K562 (cell line): ENCODE results near the gene ABCB6. TPM values are rescaled to one million over a fixed set of nuclear protein-coding genes. Genes with fewer than 3 reads are reported as not detected.

Source experiments
- ARNT ChIP-seq, 2 experiments: fragments of 450-650 bp; IDR thresholded peaks; 2 replicates each; pipeline ENCODE4 v1.6.1; 2016; ENCODE audit warnings: mild to moderate bottlenecking in 1 of 2
- CAMTA2 ChIP-seq: fragments of 250-450 bp; sonication (Bioruptor Pico); conservative IDR thresholded peaks from 2 replicates; pipeline ENCODE4 v1.5.1; 2022
- CEBPB ChIP-seq: fragments of 450-650 bp; IDR thresholded peaks from 2 replicates; pipeline ENCODE4 v1.6.1; 2016; ENCODE audit warnings: missing genetic modification characterization, missing compliant biosample characterization
- ELF2 ChIP-seq: fragments of 250-450 bp; sonication (Bioruptor Pico); IDR thresholded peaks from 2 replicates; pipeline ENCODE4 v1.5.0; 2021; ENCODE audit warnings: mild to moderate bottlenecking
- ETS2 ChIP-seq: IDR thresholded peaks from 2 replicates; pipeline ENCODE4 v1.6.1; 2016; ENCODE audit warnings: borderline replicate concordance, missing genetic modification characterization, mild to moderate bottlenecking, moderate library complexity, missing compliant biosample characterization; ENCODE audit not compliant: poor library complexity, severe bottlenecking
- ETV5 ChIP-seq: sonication (generic); formaldehyde crosslinking; IDR thresholded peaks from 2 replicates; pipeline ENCODE4 v1.4.0; 2020; ENCODE audit warnings: low read depth, mild to moderate bottlenecking, missing genetic modification reagents
- HCFC1 ChIP-seq: IDR thresholded peaks from 2 replicates; pipeline ENCODE4 v1.6.1; 2012; ENCODE audit warnings: low read depth, low read length, improper control_type of control experiment
- HDAC6 ChIP-seq: IDR thresholded peaks from 2 replicates; pipeline ENCODE4 v1.6.1; 2012; ENCODE audit warnings: low read depth, mild to moderate bottlenecking, control low read depth, inconsistent platforms, low read length, moderate library complexity
- HMGN3 ChIP-seq: IDR thresholded peaks from 2 replicates; pipeline ENCODE4 v1.6.1; 2011; ENCODE audit warnings: borderline replicate concordance, low read depth, mild to moderate bottlenecking, mixed read lengths, low read length; ENCODE audit not compliant: insufficient read length; ENCODE audit errors: extremely low read depth
- NR2F6 ChIP-seq: fragments of 450-650 bp; formaldehyde crosslinking; IDR thresholded peaks from 2 replicates; pipeline ENCODE4 v1.4.0; 2020; ENCODE audit warnings: mild to moderate bottlenecking
- RAD51 ChIP-seq: fragments of 450-650 bp; IDR thresholded peaks from 2 replicates; pipeline ENCODE4 v1.7.1; 2016; ENCODE audit warnings: low read depth, mild to moderate bottlenecking, borderline replicate concordance
- SMARCB1 ChIP-seq: IDR thresholded peaks from 2 replicates; pipeline ENCODE4 v1.6.1; 2011; ENCODE audit warnings: improper control_type of control experiment, low read depth; ENCODE audit not compliant: insufficient read length
- SMARCE1 ChIP-seq: fragments of 450-650 bp; IDR thresholded peaks from 2 replicates; pipeline ENCODE4 v1.7.1; 2016; ENCODE audit warnings: mild to moderate bottlenecking
- SNIP1 ChIP-seq: fragments of 450-650 bp; IDR thresholded peaks from 2 replicates; pipeline ENCODE4 v1.7.1; 2017; ENCODE audit warnings: low read depth, mild to moderate bottlenecking
- SREBF1 ChIP-seq: fragments of 150-350 bp; IDR thresholded peaks from 2 replicates; pipeline ENCODE4 v1.6.1; 2014; ENCODE audit warnings: antibody characterized with exemption, low read depth, low read length, borderline replicate concordance
- SUPT5H ChIP-seq: fragments of 450-650 bp; IDR thresholded peaks from 2 replicates; pipeline ENCODE4 v1.6.1; 2016
- ZNF224 ChIP-seq: sonication (generic); formaldehyde crosslinking; IDR thresholded peaks from 2 replicates; pipeline ENCODE4 v1.8.0; 2022; ENCODE audit warnings: mild to moderate bottlenecking, missing genetic modification reagents
- ZNF79 ChIP-seq: fragments of 250-450 bp; sonication (Bioruptor Pico); IDR thresholded peaks from 2 replicates; pipeline ENCODE4 v1.4.0; 2020; ENCODE audit warnings: low read depth, mild to moderate bottlenecking, moderate library complexity
- polyA plus RNA-seq, 8 experiments: library from polyadenylated mRNA; depleted of rRNA in 4 of 8; stranded (reverse) in 5 of 8; unstranded in 3 of 8; fragments of >200 nt; fragmentation: Nextera tagmentation in 2 of 8; fragmentation: Illumina TruSeq in 1 of 8; extraction: Ambion mirVana in 2 of 8; extraction: Trizol in 1 of 8; gene quantifications; 2 replicates each; pipeline versions ENCODE4 v1.2.1 to v1.2.3, GENCODE V29; 2011 to 2014; ENCODE audit warnings: inconsistent platforms in 1 of 8, missing spikeins in 1 of 8
- total RNA-seq, 7 experiments: library from RNA; depleted of rRNA in 6 of 7; stranded (reverse); fragments of >200 nt in 6 of 7; fragmentation: Illumina TruSeq in 2 of 7; extraction: Trizol in 2 of 7; gene quantifications; 2 replicates each; pipeline versions ENCODE4 v1.2.1 to v1.2.3, GENCODE V29; 2011 to 2021; ENCODE audit warnings: low replicate concordance in 1 of 7
- TF ChIP-seq, protein P1 (sequence below): fragments of 450-650 bp; IDR thresholded peaks from 2 replicates; pipeline ENCODE4 v1.7.1; 2018; ENCODE audit warnings: mild to moderate bottlenecking, low read depth; ENCODE audit not compliant: partially characterized antibody
- TF ChIP-seq, protein P2 (sequence below): sonication (generic); formaldehyde crosslinking; IDR thresholded peaks from 2 replicates; pipeline ENCODE4 v1.8.0; 2022; ENCODE audit warnings: mild to moderate bottlenecking, low read depth, missing genetic modification reagents
- TF ChIP-seq, protein P3 (sequence below): fragments of 250-450 bp; sonication (Bioruptor Pico); IDR thresholded peaks from 2 replicates; pipeline ENCODE4 v1.8.0; 2022; ENCODE audit warnings: inconsistent platforms
- TF ChIP-seq, protein P4 (sequence below), 2 experiments: fragments of 450-650 bp in 1 of 2; sonication (generic) in 1 of 2; formaldehyde crosslinking in 1 of 2; IDR thresholded peaks in 1 of 2; conservative IDR thresholded peaks in 1 of 2; 2 replicates each; pipeline versions ENCODE4 v1.6.1 to v1.8.1; 2016 to 2023; ENCODE audit warnings: mild to moderate bottlenecking in 2 of 2, moderate library complexity in 2 of 2, inconsistent platforms in 1 of 2, missing genetic modification reagents in 1 of 2

ABCB6 gene
- total and polyA plus RNA-seq, 9 of the 15 experiments (the other 6 are each of a cell fraction or from before 2014, with no cell fraction given): 3.7 to 29.8 (median 16.8) TPM

DNA sequence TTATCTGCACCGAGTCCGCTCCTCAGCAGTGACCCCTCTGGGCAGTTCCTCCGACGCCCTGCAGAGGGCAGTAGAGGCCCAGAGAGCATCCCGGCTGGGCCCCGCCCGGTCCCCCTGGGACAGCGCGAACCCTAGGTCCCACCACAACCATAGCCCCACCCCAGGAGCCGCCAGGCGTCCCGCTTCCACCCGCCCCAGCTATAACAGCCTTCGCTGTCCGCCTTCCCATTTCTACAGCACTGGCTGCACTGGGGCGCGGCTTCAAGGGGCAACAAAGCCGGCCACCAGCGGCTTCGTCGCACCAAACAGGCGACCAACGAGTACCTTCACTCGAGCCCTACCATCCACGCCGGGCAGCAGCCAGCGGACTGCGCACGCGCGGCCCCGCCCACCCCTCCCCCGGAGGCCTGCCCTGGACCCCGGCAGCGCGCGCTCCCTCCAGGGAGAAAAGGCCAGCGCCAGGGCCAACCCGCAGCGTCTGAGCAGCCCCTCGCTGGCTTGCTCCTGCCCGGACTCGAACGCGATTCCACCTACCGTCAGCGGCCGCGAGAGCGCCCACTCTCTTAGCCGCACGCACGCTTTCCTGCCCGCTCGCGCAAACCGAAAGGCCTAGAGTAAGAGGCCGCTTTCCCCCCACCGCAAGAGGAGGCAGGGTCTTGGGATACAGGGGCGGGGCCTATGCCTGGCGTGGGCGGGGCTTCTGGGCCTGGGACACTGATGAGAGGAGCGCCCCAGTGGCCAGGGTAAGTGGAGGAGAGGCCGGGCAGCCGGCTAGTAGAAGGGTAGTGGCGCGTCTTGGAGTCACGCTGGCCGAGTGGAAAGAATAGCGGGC lies 58.4 kb downstream of the ABCB6 start, which contains the start of gene NHEJ1 (continued):
- TF ChIP-seq ETS2 (tag) (no peak), RAD51 (no peak), CEBPB (tag) (no peak), NR2F6 (CRISPR knock-in tag) (no peak), SMARCB1 (no peak), ELF2 (no peak), SMARCE1 (no peak), CAMTA2 (no peak), ARNT (IDR thresholded peaks at IDR 0.05) (no peak), HDAC6 (no peak), HMGN3 (peak; percentile 33), SUPT5H (peak; percentile 86), ETV5 (CRISPR knock-in tag) (no peak), ZNF79 (CRISPR knock-in tag) (no peak), SNIP1 (no peak), ZNF224 (CRISPR knock-in tag) (no peak), HCFC1 (no peak; the same call in 1 of the 2 replicates), SREBF1 (no peak)
- TF ChIP-seq, protein P1, sequence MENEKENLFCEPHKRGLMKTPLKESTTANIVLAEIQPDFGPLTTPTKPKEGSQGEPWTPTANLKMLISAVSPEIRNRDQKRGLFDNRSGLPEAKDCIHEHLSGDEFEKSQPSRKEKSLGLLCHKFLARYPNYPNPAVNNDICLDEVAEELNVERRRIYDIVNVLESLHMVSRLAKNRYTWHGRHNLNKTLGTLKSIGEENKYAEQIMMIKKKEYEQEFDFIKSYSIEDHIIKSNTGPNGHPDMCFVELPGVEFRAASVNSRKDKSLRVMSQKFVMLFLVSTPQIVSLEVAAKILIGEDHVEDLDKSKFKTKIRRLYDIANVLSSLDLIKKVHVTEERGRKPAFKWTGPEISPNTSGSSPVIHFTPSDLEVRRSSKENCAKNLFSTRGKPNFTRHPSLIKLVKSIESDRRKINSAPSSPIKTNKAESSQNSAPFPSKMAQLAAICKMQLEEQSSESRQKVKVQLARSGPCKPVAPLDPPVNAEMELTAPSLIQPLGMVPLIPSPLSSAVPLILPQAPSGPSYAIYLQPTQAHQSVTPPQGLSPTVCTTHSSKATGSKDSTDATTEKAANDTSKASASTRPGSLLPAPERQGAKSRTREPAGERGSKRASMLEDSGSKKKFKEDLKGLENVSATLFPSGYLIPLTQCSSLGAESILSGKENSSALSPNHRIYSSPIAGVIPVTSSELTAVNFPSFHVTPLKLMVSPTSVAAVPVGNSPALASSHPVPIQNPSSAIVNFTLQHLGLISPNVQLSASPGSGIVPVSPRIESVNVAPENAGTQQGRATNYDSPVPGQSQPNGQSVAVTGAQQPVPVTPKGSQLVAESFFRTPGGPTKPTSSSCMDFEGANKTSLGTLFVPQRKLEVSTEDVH: peak; percentile 47
- TF ChIP-seq, protein P2, sequence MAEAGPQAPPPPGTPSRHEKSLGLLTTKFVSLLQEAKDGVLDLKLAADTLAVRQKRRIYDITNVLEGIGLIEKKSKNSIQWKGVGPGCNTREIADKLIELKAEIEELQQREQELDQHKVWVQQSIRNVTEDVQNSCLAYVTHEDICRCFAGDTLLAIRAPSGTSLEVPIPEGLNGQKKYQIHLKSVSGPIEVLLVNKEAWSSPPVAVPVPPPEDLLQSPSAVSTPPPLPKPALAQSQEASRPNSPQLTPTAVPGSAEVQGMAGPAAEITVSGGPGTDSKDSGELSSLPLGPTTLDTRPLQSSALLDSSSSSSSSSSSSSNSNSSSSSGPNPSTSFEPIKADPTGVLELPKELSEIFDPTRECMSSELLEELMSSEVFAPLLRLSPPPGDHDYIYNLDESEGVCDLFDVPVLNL (CRISPR knock-in tag): no peak
- TF ChIP-seq, protein P3, sequence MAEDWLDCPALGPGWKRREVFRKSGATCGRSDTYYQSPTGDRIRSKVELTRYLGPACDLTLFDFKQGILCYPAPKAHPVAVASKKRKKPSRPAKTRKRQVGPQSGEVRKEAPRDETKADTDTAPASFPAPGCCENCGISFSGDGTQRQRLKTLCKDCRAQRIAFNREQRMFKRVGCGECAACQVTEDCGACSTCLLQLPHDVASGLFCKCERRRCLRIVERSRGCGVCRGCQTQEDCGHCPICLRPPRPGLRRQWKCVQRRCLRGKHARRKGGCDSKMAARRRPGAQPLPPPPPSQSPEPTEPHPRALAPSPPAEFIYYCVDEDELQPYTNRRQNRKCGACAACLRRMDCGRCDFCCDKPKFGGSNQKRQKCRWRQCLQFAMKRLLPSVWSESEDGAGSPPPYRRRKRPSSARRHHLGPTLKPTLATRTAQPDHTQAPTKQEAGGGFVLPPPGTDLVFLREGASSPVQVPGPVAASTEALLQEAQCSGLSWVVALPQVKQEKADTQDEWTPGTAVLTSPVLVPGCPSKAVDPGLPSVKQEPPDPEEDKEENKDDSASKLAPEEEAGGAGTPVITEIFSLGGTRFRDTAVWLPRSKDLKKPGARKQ (CRISPR knock-in tag): no peak
- TF ChIP-seq, protein P4, sequence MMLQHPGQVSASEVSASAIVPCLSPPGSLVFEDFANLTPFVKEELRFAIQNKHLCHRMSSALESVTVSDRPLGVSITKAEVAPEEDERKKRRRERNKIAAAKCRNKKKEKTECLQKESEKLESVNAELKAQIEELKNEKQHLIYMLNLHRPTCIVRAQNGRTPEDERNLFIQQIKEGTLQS (IDR thresholded peaks at IDR 0.05): no peak
- TF ChIP-seq, protein P4 (CRISPR knock-in tag; conservative IDR thresholded peaks at IDR 0.05): no peak
